ENCODE measurements around the gene ACVR1C.

- TF ChIP-seq POLR2A (IDR thresholded peaks at IDR 0.05): no peak
- TF ChIP-seq CTCF (IDR thresholded peaks at IDR 0.05): no peak
- no peak for TF ChIP-seq EP300 (IDR thresholded peaks at IDR 0.05)
Measured at GRCh38 chr2:157487271-157487610, 141.4 kb downstream of the ACVR1C start.
